HG03469 (cell line): Measurements from ENCODE around the gene HS3ST3A1.

Source experiments
- ATAC-seq: cut with Tn5 transposase; IDR thresholded peaks from one replicate; pipeline ENCODE4 v1.9.1; 2021; ENCODE audit warnings: mild to moderate bottlenecking, moderate library complexity, moderate number of reproducible peaks; ENCODE audit not compliant: unreplicated experiment

HS3ST3A1 gene

DNA sequence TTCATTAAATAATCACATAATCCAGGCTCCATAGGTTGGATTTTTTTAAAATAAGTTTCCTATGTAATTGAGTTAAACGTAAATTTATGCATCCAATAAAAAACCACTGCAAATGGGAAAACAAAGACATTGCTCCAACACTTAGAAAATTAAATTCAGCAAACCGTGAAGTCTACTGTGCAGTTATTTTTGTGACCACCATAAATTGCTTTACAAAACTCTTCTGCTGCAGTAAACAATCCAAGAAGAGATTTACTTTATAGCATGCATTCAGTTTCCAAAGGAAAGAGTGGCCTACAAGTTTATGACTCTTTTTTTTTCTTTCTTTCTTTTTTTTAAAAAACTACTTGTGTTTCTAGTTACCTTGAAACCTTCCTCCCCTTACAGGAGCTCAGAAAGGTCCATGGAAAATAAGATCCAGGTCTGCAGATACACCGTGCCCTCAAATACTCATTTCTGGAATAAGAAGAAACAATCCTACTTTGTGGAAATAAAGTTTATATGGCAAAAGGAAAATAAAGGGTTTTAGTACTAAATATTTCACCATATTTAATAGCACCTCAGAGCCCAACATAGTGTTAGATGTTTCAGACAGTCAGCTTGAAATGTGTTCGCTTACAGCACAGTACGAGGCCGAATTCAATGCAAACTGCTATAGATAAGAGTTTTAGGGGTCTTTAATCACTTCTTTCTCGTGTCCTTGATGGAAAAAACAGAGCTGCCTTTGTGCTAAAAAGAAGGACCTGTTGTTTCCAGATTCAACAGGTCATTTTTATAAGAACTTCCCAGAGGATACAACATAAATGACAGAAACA, 3.2 kb downstream of the HS3ST3A1 start:
- no peak for ATAC-seq

DNA sequence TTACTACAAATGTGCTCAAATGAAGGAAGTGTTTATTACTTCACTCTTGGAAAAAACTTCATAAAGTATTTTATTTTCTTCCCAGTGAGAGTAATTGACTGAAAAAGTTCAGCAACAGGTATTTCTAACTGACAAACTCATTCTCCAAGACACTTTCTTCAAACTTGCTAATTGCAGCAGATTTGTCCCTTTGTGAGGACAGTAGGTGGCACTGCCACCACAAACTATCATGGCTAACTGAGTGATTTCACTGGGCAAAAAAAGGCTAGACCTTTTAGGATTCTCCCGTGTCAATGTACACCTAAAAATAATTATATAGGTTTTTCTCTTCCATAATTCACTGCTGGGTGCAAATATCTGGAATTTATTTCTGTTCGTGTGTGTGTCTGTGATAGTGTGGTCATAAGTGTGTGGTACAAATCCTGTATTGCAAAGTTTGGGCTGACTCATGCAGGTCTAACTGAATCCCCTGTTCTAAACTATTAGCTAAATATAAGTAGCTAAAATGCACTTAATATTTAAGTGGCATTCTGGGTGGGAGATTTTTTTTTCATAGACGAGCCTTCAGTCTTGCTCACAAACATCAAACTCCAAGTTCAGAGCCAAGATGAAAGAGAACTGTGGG, 3.9 kb downstream of the HS3ST3A1 start:
- no peak for ATAC-seq

DNA sequence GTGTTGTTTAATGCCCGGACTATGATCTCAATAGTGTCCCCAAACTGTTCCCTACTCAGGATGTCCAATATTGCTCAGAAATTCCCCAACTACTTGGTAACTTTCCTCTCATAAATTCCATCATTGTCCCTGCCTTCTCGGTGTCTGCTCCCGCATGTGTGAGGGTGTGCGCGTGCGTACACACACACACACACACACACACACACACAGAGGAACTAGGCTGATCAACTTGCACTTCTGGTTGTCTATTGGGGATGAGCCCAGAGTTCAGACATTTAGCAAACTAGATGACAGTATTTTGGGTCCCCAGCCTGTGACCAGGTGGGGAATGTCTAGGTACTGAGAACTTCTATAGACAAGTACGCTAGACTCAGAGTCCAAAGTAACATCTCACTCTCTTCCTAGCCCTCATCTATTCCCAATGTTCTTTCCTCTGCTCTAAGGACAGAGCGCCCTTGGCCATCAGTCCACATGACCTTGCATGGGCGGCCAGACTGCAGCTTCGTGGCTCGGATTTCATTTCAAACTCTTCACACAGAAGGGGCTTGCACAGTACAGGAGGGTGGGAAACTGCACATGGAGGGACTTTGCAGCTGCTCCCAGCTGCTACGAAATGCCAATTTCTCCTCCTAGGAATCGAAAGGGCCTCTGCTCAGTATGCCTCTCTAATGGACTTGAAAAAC, 5.3 kb downstream of the HS3ST3A1 start:
- no peak for ATAC-seq

DNA sequence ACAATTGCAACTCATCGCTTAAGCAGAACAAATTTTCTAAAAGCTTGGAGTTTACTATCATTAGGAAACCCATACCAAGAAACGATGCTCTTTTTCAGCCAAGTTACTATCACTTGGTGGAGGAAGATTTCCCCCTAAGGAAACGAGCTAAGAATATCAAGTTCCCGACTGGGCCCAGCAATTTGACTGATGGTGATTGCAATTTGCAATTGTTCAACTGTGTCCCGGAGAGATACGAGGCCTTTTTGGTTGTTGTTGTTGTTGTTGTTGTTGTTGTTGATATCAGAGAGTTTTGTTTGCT, 6.2 kb downstream of the HS3ST3A1 start:
- ATAC-seq: no peak

DNA sequence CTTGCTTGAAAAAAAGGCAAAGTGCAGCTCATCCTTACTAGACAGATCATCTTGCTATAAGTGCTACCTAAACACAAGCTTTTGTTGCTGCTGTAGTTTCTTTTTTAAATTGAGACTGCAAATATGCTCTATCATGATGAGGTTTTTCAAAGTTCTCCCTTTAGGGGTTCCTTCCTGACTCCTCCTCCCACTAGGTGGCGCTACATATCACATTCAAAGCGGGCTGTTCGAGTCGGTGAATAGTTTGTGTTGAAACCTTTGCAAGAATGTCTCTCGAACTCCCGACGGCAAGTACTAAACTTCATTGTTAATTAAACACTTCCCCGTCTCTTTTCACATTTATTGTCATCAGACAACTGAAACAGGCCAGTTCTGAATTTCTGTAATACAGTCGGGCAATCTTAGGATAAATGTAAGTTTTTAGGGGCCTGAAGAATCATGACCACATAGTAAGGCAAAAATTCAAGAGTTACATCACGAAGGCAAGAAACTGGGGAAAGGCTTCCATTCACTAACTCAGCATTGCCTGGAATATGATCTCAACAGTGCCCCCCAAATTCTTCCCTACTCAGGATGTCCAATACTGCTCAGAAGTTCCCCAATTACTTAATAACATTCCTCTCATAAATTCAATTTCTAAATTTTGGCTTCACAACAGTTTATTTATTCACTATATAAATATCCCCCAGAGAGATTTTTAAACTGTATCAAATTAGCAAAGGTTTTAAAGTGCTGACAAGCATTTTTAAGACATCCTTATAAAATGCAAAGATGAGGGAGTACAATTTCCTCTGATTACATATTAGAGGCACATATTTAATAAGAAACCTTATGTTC, 6.7 kb downstream of the HS3ST3A1 start:
- ATAC-seq: no peak

DNA sequence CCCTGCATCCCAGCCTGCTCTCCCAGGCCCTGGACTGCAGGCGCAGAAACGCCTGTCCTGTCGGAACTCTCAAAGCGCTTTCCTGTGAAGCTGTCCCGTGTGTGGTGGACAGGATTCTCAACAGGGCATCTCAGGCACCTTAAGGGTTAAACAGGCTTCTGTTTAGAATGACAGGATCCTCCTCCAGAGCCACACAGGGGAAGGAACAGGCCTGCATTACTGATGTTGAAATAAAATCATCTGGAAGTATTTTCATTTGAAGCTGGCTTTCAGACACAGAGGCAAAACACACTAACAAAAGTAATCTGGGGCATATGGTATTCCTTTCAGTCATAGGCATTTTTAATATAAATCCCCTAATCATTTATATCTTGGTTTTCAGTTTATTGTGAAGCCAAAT, 7.4 kb downstream of the HS3ST3A1 start:
- ATAC-seq: no peak

DNA sequence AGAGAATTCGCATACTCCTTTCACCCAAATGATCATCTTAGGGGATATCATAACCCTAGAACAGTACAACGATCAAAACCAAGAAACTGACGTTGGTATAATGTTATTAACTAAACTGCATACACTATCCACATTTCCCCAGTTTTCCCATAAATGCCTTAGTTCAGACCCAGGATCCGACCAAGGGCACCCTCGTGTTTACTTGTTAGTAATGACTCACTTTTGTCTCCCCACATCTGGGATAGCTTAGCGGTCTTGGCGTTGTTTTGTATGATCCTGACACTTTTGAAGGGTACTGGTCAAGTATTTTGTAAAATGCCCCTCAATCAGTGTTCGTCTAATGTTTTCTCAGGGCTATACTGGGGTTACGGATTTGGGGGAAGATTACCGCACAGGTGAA, 8.0 kb downstream of the HS3ST3A1 start:
- no peak for ATAC-seq

DNA sequence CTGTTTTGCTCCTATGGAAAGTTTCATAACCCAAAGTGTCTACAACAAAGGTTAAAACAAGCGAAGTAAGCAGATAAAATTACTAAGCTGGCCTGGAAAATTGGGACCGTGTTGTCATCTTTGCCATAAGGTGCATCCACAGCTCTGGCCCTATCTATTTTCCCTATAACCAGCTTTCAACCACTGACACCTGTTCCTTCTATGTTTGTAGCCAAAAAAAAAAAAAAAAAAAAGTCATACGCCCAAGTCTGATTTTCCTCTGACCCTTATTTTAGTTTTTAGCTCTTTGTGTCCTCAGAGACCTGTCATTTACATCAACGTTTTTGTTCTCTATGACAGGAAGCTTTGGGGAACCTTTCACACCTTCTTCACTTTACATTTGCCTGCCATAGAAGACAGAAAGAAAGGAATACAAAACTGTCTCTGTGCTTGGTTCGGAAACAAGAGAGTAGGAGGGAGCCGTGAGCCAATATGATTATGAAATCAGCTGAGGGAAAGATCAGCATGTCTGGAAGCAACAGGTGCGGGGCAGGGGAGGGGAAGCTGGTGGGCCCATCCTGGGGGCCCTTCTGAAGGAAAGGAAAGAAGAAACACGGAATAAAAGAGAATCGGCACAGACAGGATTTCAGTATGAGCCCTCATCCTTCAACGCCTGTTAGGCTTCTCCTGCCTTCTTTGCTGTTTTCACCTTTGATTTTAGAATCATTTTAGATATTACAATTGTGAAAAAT, 8.5 kb downstream of the HS3ST3A1 start:
- ATAC-seq: no peak

DNA sequence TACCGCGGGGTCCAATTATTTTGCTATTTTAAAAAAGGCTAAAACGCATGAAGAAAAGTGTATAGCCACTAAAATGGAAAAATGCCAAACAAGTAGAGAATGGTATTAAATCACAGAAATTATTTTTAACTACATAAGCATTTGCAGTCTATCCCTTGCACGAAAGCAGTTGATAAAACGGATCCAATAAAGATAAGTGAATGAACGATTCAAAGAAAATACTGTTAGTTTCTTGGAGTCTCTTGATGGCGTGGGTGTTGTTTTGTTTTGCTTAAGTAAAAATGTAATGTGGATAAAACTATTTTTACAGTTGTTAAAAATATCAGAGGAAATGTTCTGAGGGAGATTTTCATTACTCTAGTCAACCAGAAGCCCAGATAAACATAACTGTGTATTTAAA, 9.3 kb downstream of the HS3ST3A1 start:
- no peak for ATAC-seq

DNA sequence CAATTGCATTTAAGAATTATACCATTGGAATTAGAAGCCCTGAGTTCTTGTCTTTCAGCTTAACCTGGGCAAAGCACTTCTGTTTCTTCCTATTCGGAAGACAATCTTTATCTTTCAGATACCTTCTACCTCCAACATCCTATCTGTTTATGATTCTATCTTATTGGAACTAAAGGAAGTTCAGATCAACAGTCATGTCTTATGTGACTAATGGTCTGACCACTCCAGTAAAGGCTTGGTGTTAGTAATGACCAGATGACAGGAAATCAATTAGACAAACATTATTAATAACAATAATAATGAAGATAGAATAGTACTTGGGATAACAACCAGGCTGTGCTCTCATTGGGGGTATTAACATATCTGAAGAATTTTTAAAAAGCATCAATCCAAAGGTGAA, 11.3 kb downstream of the HS3ST3A1 start:
- ATAC-seq: no peak

DNA sequence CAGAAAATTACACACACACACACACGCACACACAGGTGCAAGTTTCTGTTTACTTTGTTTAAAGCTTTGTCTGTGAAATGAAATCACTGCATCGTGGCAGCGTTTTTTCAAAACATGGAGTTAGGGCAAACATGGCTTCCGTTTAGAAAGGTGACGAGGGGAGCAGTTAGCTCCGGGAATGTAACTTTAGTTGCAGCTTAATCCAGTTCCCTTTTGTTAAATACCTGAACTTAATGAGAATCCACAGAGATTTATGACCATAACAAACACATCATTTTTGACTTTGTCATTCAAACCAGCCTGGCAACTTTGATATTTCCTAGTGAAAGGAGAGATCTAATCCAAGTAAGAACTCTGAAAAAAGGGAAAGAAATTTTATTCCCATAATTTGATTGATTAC, 12.1 kb downstream of the HS3ST3A1 start:
- ATAC-seq: no peak

DNA sequence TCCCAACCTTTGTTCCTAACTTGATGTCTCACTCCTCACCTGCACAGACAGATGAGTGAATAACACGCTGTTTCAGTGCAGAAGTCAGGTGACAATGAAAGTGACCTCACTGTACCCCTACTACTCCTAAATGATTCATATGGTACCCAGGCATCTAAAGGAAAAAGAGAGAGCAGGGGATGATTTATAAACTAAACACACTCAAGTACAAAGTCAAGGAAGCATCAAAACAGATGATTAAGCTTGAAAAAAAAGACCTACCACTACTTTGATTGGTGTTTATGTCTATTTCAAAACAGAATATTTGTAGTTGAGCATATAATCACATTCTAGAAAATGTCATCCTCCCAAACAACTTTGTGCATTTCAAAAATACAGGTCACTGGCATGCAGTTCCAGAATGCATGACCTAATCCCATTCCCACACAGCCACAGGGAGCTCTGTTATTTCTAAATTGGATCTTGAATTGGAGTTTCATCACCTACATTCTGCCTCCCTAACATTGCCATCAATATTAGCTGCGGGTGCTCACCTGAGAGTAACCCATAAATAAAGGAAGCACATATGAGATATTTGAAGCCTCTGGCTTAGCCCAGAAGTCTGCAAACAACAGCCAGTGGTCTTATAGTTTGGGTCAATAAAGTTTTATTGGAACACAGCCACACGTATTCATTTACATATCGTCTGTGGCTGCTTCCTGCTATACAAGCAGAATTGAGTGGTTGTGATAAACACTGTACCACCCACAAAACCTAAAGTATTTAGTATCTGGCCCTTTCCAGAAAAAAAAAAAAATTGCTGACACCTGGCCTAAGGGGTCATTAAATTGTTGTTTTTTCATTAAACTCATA, 14.0 kb downstream of the HS3ST3A1 start:
- no peak for ATAC-seq

DNA sequence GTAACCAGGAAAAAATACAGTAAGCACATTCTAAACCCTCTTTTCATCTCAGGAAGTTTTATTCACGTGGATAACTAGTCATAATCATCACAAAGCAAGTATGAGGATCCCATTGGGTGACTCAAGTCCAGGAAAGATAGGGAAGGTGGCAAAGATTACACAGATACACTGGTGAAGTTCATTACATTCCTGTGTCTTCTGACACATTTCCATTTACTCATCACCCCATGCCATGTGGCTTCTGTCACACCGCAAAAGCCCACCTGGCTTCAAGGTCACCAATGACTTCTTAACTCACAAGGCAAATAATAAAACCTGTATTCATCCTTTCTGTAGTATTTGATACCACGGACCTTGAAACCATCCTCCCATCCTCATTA, 17.0 kb downstream of the HS3ST3A1 start:
- no peak for ATAC-seq

DNA sequence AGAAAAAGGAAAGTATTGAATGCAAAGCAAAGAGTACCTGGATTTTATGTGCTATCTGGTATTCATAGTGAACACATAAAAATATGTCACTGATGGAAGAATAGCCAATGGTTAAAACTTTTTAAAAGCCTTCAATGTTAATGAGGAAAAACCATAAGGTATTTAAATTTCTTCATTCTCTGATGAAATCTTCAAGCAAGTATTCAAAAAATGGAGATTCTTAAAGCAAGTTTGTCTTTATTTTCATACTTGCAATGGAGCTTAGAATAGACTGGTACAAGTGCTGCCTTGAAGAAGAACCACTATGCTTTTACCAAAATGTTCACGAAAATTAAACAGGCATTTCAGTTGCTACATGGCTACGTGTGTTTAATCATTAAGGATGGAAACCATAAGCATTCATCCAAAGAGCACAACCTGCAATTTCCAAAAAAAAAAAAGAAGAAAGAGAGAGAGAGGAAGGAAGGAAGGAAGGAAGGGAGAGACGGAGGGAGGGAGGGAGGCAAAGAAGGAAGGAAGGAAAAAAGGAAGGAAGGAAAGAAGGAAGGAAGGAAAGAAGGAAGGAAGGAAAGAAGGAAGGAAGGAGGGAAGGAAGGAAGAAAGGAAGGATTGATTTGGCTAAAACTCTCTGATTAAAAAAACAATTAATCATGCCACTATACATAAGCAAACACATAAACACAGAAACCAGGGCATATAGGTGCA, 17.6 kb downstream of the HS3ST3A1 start:
- ATAC-seq: no peak

DNA sequence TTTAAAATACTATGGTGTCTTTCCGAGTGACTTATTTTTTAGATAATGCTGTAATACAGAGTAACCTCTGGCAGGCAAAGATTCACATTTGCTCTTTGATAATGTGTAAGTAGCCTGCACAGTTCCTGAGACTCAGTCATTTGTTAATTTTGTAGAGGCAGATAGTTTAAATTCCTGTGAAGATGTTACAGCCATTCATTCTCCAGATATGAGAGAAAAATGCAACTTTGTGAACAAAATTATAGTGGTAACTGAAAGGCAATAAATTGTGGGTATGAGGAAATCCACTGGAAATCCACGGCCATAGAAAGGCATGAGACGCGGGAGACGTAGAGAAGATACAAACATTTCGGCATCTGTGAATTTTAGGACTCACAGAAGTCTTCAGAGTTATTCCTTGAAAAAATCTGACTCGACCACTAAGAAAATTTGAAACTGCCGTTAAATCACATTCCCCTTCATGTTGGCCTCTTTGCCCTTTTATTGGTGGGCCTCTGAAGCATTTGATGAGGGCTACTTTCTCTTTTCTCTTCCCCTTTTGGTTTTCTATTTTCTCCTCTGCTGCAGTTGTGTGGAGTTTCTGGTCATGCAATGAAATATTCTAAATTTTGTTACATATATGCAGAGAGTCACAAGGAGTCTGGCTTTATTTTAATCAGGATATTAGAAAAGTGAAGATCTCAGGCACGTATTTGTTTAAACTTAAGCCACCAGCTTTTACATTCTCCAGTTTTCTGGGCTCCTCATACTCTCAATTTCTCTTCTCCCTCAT, 18.8 kb downstream of the HS3ST3A1 start:
- no peak for ATAC-seq

DNA sequence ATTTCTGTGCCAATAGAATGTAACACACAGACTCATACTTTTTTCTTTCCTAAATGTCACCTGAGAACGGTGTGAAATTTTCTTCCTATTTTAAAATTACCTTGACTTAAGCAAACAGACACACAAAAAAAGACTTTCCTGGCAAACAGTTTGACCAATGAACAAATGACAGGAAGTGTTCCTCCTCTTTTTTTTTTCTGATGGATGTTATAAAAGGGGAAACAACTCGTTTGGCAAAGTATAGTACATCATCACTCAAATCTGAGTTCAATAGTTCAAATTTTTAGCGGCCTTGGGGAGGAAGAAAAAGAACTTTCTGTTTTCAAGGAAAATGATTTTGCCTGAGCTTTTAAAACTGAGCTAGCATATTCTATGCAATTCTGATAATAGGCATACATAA, 19.8 kb downstream of the HS3ST3A1 start:
- ATAC-seq: no peak

DNA sequence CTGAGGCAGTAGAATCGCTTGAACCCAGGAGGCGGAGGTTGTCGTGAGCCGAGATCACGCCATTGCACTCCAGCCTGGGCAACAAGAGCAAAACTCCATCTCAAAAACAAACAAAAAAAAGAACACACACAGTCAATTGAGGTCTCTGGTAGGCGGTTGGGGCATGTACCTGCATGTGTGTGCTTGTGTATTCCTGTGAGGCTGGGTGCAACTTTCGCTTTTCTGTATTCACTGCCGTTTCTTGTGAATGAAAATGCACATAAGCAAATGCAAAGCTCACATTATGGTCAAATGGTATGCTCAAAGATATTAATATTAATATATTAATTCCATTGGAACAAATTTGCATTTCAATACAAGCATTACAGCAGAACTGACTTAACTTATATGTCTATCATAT, 20.9 kb downstream of the HS3ST3A1 start:
- ATAC-seq: no peak
